Activated CD4-positive, alpha-beta T cell treated with anti-CD3 and anti-CD28 coated beads for 24 hours (primary cell): ENCODE results near the gene FILIP1L.

Experiments used
- DNase-seq, 2 donors: peaks; one replicate each; pipeline ENCODE4 v3.0.0-alpha.2; 2020; ENCODE audit warnings: low read depth in 2 of 2

FILIP1L gene

GRCh38 chr3:100125161-100125938, 11.0 kb upstream of the FILIP1L start:
- no peak for DNase-seq

- no peak for DNase-seq
Observed at GRCh38 chr3:100124201-100124761, 10.0 kb upstream of the FILIP1L start.

GRCh38 chr3:100123112-100123511, 8.8 kb upstream of the FILIP1L start:
- no peak for DNase-seq

- no peak for DNase-seq
Observed at GRCh38 chr3:100122321-100122720, 8.0 kb upstream of the FILIP1L start.

- no peak for DNase-seq
Observed at GRCh38 chr3:100120693-100121092, 6.4 kb upstream of the FILIP1L start.

- DNase-seq: no peak
Observed at GRCh38 chr3:100120012-100120411, 5.7 kb upstream of the FILIP1L start.

- DNase-seq: no peak
Observed at GRCh38 chr3:100117093-100117492, 2.8 kb upstream of the FILIP1L start.

- DNase-seq: no peak
Observed at GRCh38 chr3:100113723-100114412, 433 bp downstream of the FILIP1L start.

- no peak for DNase-seq
Observed at GRCh38 chr3:100111728-100112127, 2.6 kb downstream of the FILIP1L start.

GRCh38 chr3:100110162-100110561, 4.1 kb downstream of the FILIP1L start:
- DNase-seq: no peak

GRCh38 chr3:100108464-100109079, 5.7 kb downstream of the FILIP1L start:
- no peak for DNase-seq

- no peak for DNase-seq
Observed at GRCh38 chr3:100107221-100107814, 7.0 kb downstream of the FILIP1L start.

GRCh38 chr3:100106531-100107141, 7.7 kb downstream of the FILIP1L start:
- DNase-seq: no peak

GRCh38 chr3:100106094-100106493, 8.2 kb downstream of the FILIP1L start:
- no peak for DNase-seq

- no peak for DNase-seq
Observed at GRCh38 chr3:100105501-100105900, 8.8 kb downstream of the FILIP1L start.

- no peak for DNase-seq
Observed at GRCh38 chr3:100104817-100105413, 9.4 kb downstream of the FILIP1L start.

- no peak for DNase-seq
Observed at GRCh38 chr3:100104442-100104798, 9.9 kb downstream of the FILIP1L start.

GRCh38 chr3:100103558-100104441, 10.5 kb downstream of the FILIP1L start:
- no peak for DNase-seq

GRCh38 chr3:100102757-100103156, 11.5 kb downstream of the FILIP1L start:
- no peak for DNase-seq

- DNase-seq: no peak
Observed at GRCh38 chr3:100100425-100100824, 13.9 kb downstream of the FILIP1L start.
